BLaER1 treated with 17β-estradiol and CSF1 and Interleukin-3, amounts not matched to agents 10 nM and 100 nM (cell line): ENCODE data around the gene ANKH.

Source experiments
- H3K27ac ChIP-seq, 11 experiments: shearing (Covaris generic); formaldehyde crosslinking; 2 replicates each; pipeline ENCODE4 v1.8.1; 2022
- H3K27me3 ChIP-seq, 11 experiments: shearing (Covaris generic); formaldehyde crosslinking; 2 replicates each; pipeline ENCODE4 v1.8.1; 2022
- H3K36me3 ChIP-seq, 11 experiments: shearing (Covaris generic); formaldehyde crosslinking; 2 replicates each; pipeline ENCODE4 v1.8.1; 2022
- H3K4me1 ChIP-seq, 10 experiments: shearing (Covaris generic); formaldehyde crosslinking; 2 replicates each; pipeline ENCODE4 v1.8.1; 2022
- H3K4me2 ChIP-seq, 11 experiments: shearing (Covaris generic); formaldehyde crosslinking; 2 replicates each; pipeline ENCODE4 v1.8.1; 2022
- H3K4me3 ChIP-seq, 10 experiments: shearing (Covaris generic); formaldehyde crosslinking; 2 replicates each; pipeline ENCODE4 v1.8.1; 2022
- H3K9ac ChIP-seq, 11 experiments: shearing (Covaris generic); formaldehyde crosslinking; 2 replicates each; pipeline ENCODE4 v1.8.1; 2022
- H3K9me3 ChIP-seq, 11 experiments: shearing (Covaris generic); formaldehyde crosslinking; replicated peaks in 1 of 11; 2 replicates each; pipeline ENCODE4 v1.8.1; 2022
- H4K20me1 ChIP-seq, 11 experiments: shearing (Covaris generic); formaldehyde crosslinking; 2 replicates each; pipeline ENCODE4 v1.8.1; 2022
- Cebpa-rat ChIP-seq, 11 experiments: shearing (Covaris generic); IDR thresholded peaks; 2 replicates each; pipeline ENCODE4 v1.8.1; 2022

The ANKH gene

GRCh38 chr5:14722923-14723322 is 148.7 kb downstream of the ANKH start:
- Histone ChIP-seq H3K27ac (0 out of 22 replicates have a peak overlapping the region, but pooled peaks of 1 of the 11 experiments have one; percentile 3), H3K9ac (no peak overlapping the region), H3K4me2 (peak overlapping the region in 4 of 11 experiments; percentile 69 to 90 (median 73); a peak in 8 of 22 replicates), H3K36me3 (peaks cover 10 to 49% (median 36%) of the 10 kb centered on the region in 11 experiments; a peak in 19 of 22 replicates), H3K27me3 (no peaks in the 10 kb centered on the region), H3K9me3 (no peaks in the 10 kb centered on the region; a peak in 1 of 22 replicates), H4K20me1 (peaks cover 0 to 32% (median 0%) of the 10 kb centered on the region in 11 experiments; a peak in 6 of 22 replicates), H3K4me3 (no peak overlapping the region), H3K4me1 (peaks cover 14 to 61% (median 35%) of the 10 kb centered on the region in 10 experiments)
- no peak for TF ChIP-seq Cebpa-rat (IDR thresholded peaks at IDR 0.05)

GRCh38 chr5:14721990-14722656 is 149.5 kb downstream of the ANKH start:
- Histone ChIP-seq H3K4me2 (peak overlapping the region in 4 of 11 experiments; percentile 1 to 77 (median 38); a peak in 4 of 22 replicates), H3K4me3 (no peak overlapping the region), H3K4me1 (peaks cover 16 to 55% (median 33%) of the 10 kb centered on the region in 10 experiments), H3K27me3 (no peaks in the 10 kb centered on the region), H3K27ac (no peak overlapping the region), H4K20me1 (peaks cover 0 to 32% (median 0%) of the 10 kb centered on the region in 11 experiments; a peak in 6 of 22 replicates), H3K9me3 (no peaks in the 10 kb centered on the region; a peak in 1 of 22 replicates), H3K36me3 (peaks cover 15 to 57% (median 44%) of the 10 kb centered on the region in 11 experiments; a peak in 21 of 22 replicates), H3K9ac (no peak overlapping the region)
- no peak for TF ChIP-seq Cebpa-rat (IDR thresholded peaks at IDR 0.05)

GRCh38 chr5:14720236-14720923 is 151.2 kb downstream of the ANKH start:
- TF ChIP-seq Cebpa-rat (IDR thresholded peaks at IDR 0.05): no peak
- Histone ChIP-seq H3K4me3 (no peak overlapping the region), H3K27me3 (no peaks in the 10 kb centered on the region), H3K27ac (no peak overlapping the region), H3K4me2 (no peak overlapping the region), H3K36me3 (peaks cover 32 to 61% (median 53%) of the 10 kb centered on the region in 11 experiments), H3K9me3 (peaks cover 0 to 3% (median 0%) of the 10 kb centered on the region in 11 experiments; a peak in 1 of 22 replicates), H3K4me1 (peaks cover 16 to 38% (median 30%) of the 10 kb centered on the region in 10 experiments), H4K20me1 (peaks cover 0 to 17% (median 0%) of the 10 kb centered on the region in 11 experiments; a peak in 5 of 22 replicates), H3K9ac (no peak overlapping the region)

DNA sequence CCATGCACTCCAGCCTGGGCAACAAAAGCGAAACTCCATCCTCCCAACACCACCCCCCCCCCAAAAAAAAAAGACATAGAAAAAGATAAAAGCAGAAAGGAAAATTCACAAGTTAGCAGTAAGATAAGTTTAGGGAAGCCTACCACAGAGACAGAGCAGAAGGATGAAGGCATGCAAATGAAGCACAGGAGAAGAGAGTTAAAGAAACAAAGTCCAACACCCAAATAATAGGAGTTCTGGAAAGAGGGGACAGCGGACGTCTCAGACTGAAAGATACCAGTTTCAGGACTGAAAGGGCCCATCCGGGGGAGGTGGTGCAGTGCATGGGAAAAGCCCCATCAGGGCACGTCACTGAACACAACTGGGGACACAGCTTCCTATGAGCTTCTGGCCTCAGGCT is 152.8 kb downstream of the ANKH start:
- no peak overlapping the region for H3K27ac ChIP-seq
- no peak overlapping the region for H3K4me3 ChIP-seq
- H3K9me3 ChIP-seq: peaks cover 0 to 3% (median 0%) of the 10 kb centered on the region in 11 experiments; a peak in 1 of 22 replicates
- H3K9ac ChIP-seq: no peak overlapping the region
- H3K4me2 ChIP-seq: no peak overlapping the region
- no peak for TF ChIP-seq Cebpa-rat (IDR thresholded peaks at IDR 0.05)
- H4K20me1 ChIP-seq: peaks cover 0 to 11% (median under 1%) of the 10 kb centered on the region in 11 experiments; a peak in 5 of 22 replicates
- H3K36me3 ChIP-seq: peaks cover 48 to 73% (median 68%) of the 10 kb centered on the region in 11 experiments
- no peaks in the 10 kb centered on the region for H3K27me3 ChIP-seq
- H3K4me1 ChIP-seq: peaks cover under 1 to 38% (median 17%) of the 10 kb centered on the region in 10 experiments; a peak in 17 of 20 replicates

DNA sequence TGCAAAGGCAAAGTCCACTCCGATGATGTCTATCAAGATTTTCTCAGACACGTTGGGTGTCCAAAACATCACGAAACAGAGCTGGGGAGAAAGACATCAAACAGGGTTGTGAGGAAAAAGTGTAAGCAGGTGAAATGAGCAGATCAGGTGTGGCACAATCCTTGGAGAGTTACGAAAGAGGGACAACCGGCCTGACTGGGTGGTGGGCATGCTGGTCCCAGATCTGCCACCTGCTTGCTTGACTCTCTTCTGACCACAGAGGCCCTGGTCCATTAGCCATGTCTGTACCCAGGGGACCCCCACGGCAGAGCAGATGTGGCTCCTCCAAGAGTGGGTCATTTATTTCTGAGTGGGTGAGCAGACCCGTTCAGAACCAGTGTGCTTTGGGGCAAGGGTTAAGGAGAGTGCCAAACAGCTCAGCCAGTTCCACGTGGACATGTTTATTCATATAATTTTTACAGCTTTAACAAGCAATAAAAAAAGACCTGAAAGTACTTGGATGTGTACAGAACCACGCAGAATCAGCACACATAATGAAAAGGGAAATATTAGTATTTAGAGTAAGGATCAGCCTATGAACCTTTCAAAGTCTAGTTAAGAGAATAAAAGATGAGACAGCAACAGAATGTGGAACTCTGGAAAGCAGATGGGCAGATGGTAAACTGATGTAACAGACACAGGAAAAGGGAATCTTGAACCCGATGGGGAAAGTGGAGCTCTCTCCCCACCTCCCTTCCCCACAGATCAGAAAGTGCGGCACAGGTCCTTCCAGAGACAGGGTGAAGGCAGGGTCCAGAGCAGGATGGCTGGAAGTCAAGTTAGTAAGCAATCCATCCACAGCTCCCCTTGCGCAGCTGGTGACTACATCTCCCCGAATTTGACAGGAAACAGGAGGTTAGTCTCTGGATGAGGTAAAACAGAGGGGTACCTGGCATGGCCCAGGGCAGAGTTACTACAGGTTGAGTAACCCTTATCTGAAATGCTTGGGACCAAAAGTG is 154.5 kb downstream of the ANKH start:
- Histone ChIP-seq H3K27me3 (no peaks in the 10 kb centered on the region), H3K4me1 (peaks cover 0 to 30% (median 10%) of the 10 kb centered on the region in 10 experiments; a peak in 13 of 20 replicates), H3K9me3 (peaks cover 0 to 3% (median 0%) of the 10 kb centered on the region in 11 experiments; a peak in 1 of 22 replicates), H3K27ac (no peak overlapping the region), H3K4me2 (peak overlapping the region in 1 of 11 experiments; percentile 4; a peak in 2 of 22 replicates), H3K4me3 (no peak overlapping the region), H3K36me3 (peaks cover 65 to 88% (median 83%) of the 10 kb centered on the region in 11 experiments), H3K9ac (no peak overlapping the region), H4K20me1 (peaks cover 0 to 18% (median 0%) of the 10 kb centered on the region in 11 experiments; a peak in 6 of 22 replicates)
- no peak for TF ChIP-seq Cebpa-rat (IDR thresholded peaks at IDR 0.05)

- H3K27ac ChIP-seq: no peak overlapping the region
- no peaks in the 10 kb centered on the region for H3K27me3 ChIP-seq
- H3K36me3 ChIP-seq: peaks cover 75 to 94% (median 90%) of the 10 kb centered on the region in 11 experiments
- no peak overlapping the region for H3K9ac ChIP-seq
- H3K4me2 ChIP-seq: no peak overlapping the region
- no peak overlapping the region for H3K4me3 ChIP-seq
- 0 out of 22 replicates have a peak, but pooled peaks cover 0 to 3% (median 0%) of the 10 kb centered on the region in 11 experiments for H3K9me3 ChIP-seq
- peaks cover 0 to 28% (median 9%) of the 10 kb centered on the region in 10 experiments; a peak in 13 of 20 replicates for H3K4me1 ChIP-seq
- no peak for TF ChIP-seq Cebpa-rat (IDR thresholded peaks at IDR 0.05)
- peaks cover 0 to 26% (median 3%) of the 10 kb centered on the region in 11 experiments; a peak in 6 of 22 replicates for H4K20me1 ChIP-seq
Measured at GRCh38 chr5:14715481-14715880, 156.1 kb downstream of the ANKH start.

DNA sequence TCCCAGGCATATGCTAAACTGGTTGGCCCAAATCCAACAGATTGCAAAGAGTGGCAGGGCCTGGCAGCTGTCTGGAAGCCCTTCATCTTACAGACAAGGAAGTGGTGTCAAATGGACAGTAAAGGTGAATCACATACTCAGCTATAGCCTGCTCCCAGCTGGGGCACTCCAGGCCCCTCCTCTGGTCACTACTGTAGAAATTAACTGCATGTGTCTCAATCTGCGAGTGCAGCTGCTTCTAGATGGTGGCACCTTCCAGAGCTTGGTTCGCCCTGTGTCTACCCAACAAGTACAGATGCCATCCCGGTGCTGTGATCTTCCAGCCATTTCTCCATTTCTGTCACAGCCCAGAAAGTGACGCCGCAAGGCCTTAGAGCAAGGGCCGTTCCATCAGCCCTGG is 156.9 kb downstream of the ANKH start:
- H3K9ac ChIP-seq: no peak overlapping the region
- no peak overlapping the region for H3K27ac ChIP-seq
- H3K4me1 ChIP-seq: peaks cover 0 to 28% (median 9%) of the 10 kb centered on the region in 10 experiments; a peak in 13 of 20 replicates
- peaks cover 0 to 28% (median 4%) of the 10 kb centered on the region in 11 experiments; a peak in 6 of 22 replicates for H4K20me1 ChIP-seq
- no peaks in the 10 kb centered on the region for H3K27me3 ChIP-seq
- no peak for TF ChIP-seq Cebpa-rat (IDR thresholded peaks at IDR 0.05)
- H3K36me3 ChIP-seq: peaks cover 82 to 100% (median 94%) of the 10 kb centered on the region in 11 experiments
- H3K4me2 ChIP-seq: peak overlapping the region in 3 of 11 experiments; percentile 54 to 62 (median 57); a peak in 5 of 22 replicates
- no peak overlapping the region for H3K4me3 ChIP-seq
- H3K9me3 ChIP-seq: 0 out of 22 replicates have a peak, but pooled peaks cover 0 to 3% (median 0%) of the 10 kb centered on the region in 11 experiments
